HG03139 (cell line): ENCODE results near the gene RETN.
A peak's percentile ranks its signal among the peaks of the same experiment; 100 is the strongest.

ENCODE experiments used
- ATAC-seq: cut with Tn5 transposase; IDR thresholded peaks from one replicate; pipeline ENCODE4 v1.9.1; 2021; ENCODE audit not compliant: unreplicated experiment

RETN gene

DNA sequence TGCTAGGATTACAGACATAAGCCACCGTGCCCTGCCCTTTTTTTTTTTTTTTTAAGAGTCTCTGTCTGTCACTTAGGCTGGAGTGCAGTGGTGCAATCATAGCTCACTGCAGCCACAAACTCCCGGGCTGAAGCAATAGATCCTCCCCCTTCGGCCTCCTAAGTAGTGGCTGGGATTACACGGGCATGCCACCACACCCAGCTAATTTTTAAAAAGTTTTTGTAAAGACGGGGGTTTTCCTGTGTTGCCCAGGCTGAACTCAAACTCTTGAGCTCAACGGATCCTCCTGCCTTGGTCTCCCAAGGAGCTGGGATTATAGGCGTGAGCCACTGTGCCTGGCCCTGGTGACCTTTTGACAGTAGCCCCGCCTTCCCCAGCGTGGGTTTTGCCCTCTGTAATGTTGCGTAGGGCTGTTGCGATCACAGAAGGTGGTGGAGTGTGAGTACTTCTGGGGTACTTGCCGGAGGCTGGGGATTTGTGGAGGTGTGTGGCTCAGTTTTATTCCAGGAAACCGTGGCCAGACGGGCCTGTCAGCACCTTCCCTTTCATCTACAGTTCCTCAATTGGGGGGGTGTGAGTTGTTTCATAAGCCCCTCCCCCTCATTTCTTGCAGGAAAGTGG is 11.6 kb upstream of the RETN start:
- ATAC-seq = no peak

- ATAC-seq = no peak
Measured at GRCh38 chr19:7658219-7658686, 10.6 kb upstream of the RETN start.

GRCh38 chr19:7661744-7662538 is 6.9 kb upstream of the RETN start:
- ATAC-seq = no peak

GRCh38 chr19:7662657-7663056 is 6.2 kb upstream of the RETN start:
- ATAC-seq = no peak

- ATAC-seq = no peak
Measured at GRCh38 chr19:7663706-7664105, 5.1 kb upstream of the RETN start.

DNA sequence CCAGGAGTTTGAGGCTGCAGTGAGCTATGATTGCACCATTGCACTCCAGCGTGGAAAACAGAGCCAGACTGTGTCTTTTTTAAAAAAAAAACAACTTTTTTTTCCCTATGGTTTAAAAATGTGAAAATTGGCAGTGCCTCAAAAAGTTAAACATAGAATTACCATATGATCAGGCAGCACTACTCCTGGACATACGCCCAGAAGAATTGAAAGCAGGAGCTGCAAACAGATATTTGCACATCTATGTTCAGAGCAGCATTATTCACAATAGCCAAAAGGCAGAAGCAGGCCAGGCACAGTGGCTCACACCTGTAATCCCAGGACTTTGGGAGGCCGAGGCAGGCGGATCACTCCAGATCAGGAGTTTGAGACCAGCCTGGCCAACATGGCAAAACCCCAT is 3.8 kb upstream of the RETN start:
- ATAC-seq = no peak

- no peak for ATAC-seq
Measured at GRCh38 chr19:7669641-7670040, 792 bp downstream of the RETN start.

- ATAC-seq = no peak
Measured at GRCh38 chr19:7670150-7670783, 1.4 kb downstream of the RETN start.

GRCh38 chr19:7670790-7671189 is 1.9 kb downstream of the RETN start:
- no peak for ATAC-seq

- no peak for ATAC-seq
Measured at GRCh38 chr19:7672522-7672921, 3.7 kb downstream of the RETN start.

GRCh38 chr19:7674010-7675005 is 5.5 kb downstream of the RETN start:
- ATAC-seq = no peak

DNA sequence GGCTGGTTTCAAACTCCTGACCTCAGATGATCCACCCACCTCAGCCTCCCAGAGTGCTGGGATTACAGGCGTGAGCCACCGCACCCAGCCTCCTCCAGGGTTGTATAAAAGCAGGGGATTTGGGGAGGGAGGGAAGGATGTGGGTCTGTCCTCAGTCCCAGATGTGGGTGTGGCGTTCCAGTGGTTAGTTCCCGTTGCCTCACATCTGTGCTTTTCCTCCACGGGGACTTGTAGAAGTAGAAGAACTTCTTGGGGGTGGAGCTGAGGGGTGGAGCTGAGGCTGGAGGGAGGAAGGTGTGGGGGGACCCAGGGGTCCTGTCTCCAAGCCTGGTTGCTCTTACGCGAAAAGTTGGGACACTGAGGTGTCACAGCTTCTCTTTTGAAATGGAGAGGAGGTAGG is 7.5 kb downstream of the RETN start:
- no peak for ATAC-seq

GRCh38 chr19:7676854-7677253 is 8.0 kb downstream of the RETN start, which contains the start of gene MCEMP1:
TSS of gene MCEMP1 (plus strand) at chr19:7677090. CDS start at chr19:7677121, 31 bp downstream.
- ATAC-seq = no peak

- ATAC-seq = no peak
Measured at GRCh38 chr19:7677669-7678311, 8.9 kb downstream of the RETN start.

GRCh38 chr19:7678971-7679751 is 10.3 kb downstream of the RETN start:
- ATAC-seq = no peak

DNA sequence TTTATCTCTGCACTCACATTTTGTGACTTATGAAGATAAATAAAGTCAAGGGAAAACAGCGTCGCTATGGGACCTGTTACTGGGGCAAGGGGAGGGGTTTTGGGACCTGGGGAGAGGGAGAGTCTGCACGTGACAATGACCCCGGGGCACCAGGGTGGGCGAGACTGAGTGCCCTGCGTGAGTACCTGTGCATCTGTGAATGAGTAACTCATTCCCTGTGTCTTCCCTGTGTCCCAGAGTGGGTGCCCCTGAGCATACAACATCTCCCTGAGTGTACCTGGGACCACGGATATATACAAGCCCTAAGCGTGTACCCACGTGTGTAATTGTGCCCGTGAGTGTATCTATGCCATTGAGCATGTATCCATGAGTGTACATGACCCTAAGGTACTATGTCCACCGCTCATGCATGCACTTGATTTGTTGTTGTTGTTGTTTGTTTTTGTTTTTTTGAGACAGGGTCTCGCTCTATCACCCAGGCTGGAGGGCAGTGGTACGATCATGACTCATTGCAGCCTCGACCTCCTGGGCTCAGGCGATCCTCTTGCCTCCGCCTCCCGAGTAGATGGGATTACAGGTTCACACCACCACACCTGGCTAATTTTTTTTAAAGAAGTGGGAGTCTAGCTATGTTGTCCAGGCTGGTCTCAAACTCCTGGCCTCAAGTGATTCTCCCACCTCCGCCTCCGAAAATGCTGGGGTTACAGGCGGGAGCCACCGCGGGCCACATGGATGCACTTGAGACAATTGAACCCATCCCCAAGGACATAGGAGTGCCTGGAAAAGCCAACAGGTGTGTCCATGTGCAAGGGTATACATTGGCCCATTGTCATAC is 11.1 kb downstream of the RETN start:
- no peak for ATAC-seq

GRCh38 chr19:7680606-7681339 is 11.9 kb downstream of the RETN start, which contains the start of gene TRAPPC5:
TSS of gene TRAPPC5 (plus strand) at chr19:7680833. CDS start at chr19:7682254, 1,421 bp downstream.
- peak; percentile 47 for ATAC-seq
